HG02943 (cell line): Measurements from ENCODE around the gene MRPL24.

Experiments
- ATAC-seq: cut with Tn5 transposase; IDR thresholded peaks from one replicate; pipeline ENCODE4 v1.9.1; 2021; ENCODE audit warnings: mild to moderate bottlenecking, low read depth, moderate library complexity; ENCODE audit not compliant: unreplicated experiment

The MRPL24 gene

DNA sequence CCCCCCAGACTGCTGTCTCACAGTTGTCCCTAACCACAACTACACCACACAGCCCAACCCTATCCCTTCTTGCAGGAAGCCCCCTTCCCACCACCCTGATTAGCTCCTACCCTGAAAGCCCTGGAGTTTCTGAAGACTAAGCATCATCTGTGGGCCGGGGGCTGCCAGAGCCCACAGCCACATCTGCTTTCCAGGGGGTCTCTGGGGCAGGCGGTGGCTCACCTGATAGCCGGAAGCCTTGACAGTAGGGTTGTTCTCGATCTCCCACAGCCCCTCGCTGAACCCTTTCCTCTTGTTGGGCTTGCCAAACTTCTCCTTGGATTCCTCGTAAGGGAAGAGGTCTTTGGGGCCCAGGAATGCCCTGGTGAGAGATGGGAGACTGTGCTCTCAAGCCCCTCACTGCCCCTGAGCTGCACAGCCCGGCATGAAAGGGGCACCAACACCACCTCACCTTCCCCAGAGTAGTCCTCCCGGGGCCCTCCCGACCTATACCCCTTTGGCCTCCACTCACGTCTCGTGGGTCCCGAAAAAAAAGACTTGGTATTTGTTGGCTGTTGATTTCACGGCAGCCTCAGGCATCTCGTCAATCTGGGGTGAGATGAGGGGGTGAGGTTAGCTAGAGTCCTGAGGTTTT is 4.0 kb upstream of the MRPL24 start:
- no peak for ATAC-seq

GRCh38 chr1:156744344-156744743 is 3.5 kb upstream of the MRPL24 start:
- ATAC-seq, result no peak

GRCh38 chr1:156743367-156744302 is 2.7 kb upstream of the MRPL24 start:
- no peak for ATAC-seq

DNA sequence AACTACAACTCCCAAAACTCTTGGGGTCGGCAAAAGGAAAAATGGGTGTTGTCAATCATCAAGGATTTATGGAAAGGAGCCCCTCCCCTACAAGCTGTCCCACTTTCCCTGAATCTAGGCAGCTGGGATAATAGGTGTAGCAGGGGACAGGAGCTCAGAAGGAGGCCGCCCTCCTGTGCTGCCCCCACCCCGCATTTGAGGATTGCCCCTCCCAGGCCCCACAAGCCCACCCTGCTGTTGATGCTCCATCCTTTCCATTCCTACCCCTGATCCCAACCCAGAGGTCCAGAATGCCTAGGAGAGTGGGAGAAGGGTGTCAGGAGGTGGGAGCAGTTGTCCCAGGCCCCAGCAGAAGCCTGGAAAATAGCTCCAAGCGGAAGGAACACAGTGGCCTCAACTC is 1.9 kb upstream of the MRPL24 start:
- no peak for ATAC-seq

GRCh38 chr1:156742017-156742416 is 1.1 kb upstream of the MRPL24 start:
- no peak for ATAC-seq

- no peak for ATAC-seq
These were observed 644 bp upstream of the MRPL24 start for GRCh38 chr1:156741481-156741983.

DNA sequence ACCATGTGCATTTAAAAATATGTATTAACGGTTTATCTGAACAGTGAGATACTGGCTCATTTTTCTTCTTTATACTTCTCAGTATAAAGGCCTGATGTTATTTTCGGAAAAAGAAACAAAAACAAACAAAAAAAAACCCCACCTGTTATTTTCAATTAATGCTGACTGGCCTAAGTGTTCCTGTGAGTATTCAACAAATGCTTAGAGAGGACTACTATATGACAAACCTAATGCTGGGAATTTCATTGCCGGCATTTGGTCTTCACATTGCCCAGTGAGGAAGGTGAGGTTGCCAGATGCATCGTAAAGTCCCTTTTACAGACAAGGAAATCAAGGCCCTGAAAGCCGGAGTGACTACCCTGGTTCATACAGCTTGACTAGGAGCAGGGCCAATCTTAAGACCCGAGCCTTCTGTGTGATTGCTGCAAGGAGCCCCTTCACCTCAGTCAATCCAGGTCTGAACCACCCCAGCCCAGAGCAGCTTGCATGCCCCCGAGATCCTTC is 599 bp downstream of the MRPL24 start:
- ATAC-seq, result peak; percentile 5

- ATAC-seq, result no peak
These were observed 2.0 kb downstream of the MRPL24 start for GRCh38 chr1:156738916-156739315.

- no peak for ATAC-seq
These were observed 2.5 kb downstream of the MRPL24 start for GRCh38 chr1:156738407-156738806.

- no peak for ATAC-seq
These were observed 6.8 kb downstream of the MRPL24 start for GRCh38 chr1:156733989-156734584.

DNA sequence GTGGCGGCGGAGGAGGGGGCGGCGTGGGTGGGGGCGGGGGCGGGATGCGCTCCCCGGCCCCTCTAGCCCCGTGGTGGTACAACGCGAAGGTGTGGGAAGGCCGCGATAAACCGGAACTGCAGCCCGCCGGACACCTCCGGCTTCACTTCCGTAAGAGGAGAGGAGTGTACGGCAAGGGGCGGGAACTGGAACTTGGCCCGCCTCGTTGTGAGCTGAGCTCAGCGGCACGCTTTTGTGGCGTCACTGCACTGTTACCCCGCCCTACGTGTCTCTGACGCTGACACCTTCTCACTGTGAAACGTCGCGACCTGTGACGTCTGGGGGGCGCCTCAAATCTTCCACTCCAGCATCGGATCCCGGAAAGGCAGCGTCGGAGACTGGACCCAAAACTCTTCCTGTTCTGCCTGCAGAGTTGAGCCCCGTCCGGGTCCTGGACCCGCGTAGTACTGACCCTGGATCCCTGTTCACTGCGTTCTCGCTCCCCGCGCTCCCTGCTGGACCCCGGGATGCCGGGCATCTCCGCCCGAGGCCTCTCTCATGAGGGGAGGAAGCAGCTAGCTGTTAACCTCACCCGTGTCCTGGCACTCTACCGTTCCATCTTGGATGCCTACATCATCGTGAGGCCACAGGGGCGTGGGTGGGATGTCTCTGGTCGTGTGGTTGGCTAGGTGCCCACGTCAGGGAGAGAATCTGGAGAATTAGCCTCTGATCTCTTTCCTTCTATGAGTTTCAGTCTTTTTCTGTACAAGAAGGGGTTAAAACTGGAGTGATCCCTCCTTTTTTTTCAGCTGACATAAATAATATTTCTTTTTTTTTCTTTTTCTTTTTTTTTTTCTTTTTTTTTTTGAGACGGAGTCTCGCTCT is 12.1 kb downstream of the MRPL24 start, which contains the start of gene ISG20L2:
ISG20L2 (minus strand) TSS at position 168 of the 864 bp plus-strand sequence. CDS start 1,114 bp downstream, outside the sequence.
- peak; percentile 76 for ATAC-seq

DNA sequence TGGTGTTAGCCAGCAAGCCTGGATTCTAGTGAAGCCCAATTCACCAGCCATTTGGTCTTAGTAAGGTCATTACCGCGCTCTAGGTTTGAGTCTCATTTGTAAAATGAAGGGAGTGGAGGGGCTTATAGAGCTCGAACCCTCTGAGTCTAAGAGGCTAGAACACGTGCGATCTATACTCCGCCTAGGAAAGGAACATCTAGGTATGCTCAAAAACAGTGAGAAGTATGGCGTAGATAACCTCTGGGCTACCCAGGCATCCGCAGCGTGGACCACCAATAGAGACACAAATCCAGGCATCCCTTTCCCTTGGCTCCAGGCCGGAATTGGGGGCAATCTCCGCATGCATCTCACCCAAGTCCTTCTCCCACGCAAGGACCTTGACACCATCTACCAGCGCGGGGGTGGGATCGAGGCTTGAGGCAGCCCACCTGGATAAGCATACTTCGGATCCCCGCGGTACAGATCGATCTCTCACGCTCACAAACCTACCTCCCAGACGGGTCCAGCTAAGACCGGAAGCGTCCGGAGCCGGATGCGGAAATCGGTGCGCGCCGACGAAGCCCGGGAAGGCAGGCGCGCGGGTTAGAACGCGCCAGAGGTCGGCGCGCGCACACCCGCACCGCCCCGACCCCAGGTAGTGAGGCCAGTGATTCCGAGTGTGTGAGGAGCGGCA is 12.8 kb downstream of the MRPL24 start, which contains the start of gene METTL25B:
METTL25B (plus strand) TSS at position 544 of the 673 bp plus-strand sequence. CDS start 636 bp downstream, outside the sequence.
- peak; percentile 55 for ATAC-seq

- no peak for ATAC-seq
These were observed 13.4 kb downstream of the MRPL24 start for GRCh38 chr1:156727492-156727891.

- ATAC-seq, result no peak
These were observed 14.2 kb downstream of the MRPL24 start for GRCh38 chr1:156726549-156727226.

GRCh38 chr1:156725683-156726280 is 15.1 kb downstream of the MRPL24 start:
- ATAC-seq, result no peak

DNA sequence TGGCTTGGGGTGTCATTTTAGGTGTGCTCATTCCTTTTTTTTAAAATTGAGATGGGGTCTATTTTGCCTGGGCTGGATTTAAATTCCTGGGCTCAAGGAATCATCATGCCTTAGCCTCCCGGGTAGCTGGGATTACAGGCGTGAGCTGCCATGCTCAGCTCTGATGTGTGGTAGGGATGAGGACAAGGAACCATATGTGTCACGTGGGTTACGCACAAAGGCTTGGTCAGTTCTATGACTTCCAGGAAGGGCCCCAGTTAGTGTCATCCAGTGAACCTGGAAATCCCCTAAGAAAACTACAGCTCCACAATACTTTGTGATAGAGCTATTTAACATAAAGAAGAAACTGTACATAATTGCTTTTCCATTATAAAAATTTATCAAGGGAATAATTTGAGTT is 19.4 kb downstream of the MRPL24 start:
- no peak for ATAC-seq

DNA sequence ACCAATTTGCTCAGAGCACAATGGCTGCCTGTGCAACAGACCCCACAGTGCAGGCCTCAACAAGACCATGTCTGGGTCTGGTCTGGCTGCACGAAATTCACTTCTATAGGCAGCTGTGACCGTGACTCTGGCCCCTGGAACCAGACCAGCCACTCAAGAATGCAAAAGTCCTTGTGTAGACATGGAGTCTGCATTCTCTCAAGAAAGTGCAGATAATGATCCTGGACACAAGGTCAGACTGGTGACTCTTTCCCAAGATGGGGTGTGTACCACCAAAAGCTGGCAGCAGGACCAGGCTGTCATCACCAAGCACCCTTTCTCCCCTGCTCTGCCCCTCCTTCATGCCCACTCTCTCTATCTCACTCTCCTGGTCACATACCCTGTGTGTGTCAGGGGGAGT is 19.8 kb downstream of the MRPL24 start:
- no peak for ATAC-seq

DNA sequence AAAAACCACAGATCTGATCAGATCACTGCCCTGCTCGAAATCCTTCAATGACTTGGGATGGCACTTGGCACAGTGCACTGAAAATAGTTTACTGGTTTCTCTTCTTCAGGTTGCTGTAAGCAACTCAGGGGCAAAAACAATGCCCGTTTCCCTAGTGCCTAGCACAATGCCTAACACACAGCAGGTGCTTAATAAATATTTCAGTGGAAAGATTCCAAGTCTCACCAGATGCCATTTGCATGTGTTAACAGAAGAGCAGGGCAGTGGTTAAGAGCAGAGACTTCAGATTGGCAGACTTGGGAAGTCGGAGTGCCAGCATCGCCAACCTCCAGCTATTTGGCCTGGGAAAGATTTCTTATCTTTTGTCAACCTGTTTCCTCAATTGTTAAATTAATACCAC is 23.5 kb downstream of the MRPL24 start:
- no peak for ATAC-seq
